ENCODE data around the gene ABCC9.

- TF ChIP-seq CTCF (IDR thresholded peaks at IDR 0.05 in 4 of 5, conservative IDR thresholded peaks at IDR 0.05 in 1 of 5) = no peak
- TF ChIP-seq POLR2A (IDR thresholded peaks at IDR 0.05) = no peak
Observed at GRCh38 chr12:21850419-21850818, 90.8 kb downstream of the ABCC9 start.
